H54 (cell line): ENCODE measurements around the gene PHAF1.
A peak's percentile ranks its signal among the peaks of the same experiment; 100 is the strongest.

ENCODE experiments used
- DNase-seq: peaks from one replicate; pipeline ENCODE4 v3.0.0; 2011; ENCODE audit warnings: low spot score, mixed read lengths; ENCODE audit not compliant: insufficient read length
- FAIRE-seq: peaks from 3 replicates; lab custom pipeline; 2011; peaks lifted over from hg19 to GRCh38; lab: Jason Lieb, UNC
- POLR2A ChIP-seq: IDR thresholded peaks from 2 replicates; pipeline ENCODE4 v1.6.1; 2011; ENCODE audit warnings: low read depth, mild to moderate bottlenecking, low read length

Gene PHAF1

GRCh38 chr16:67093098-67093726 is 16.5 kb upstream of the PHAF1 start:
- FAIRE-seq = no peak
- no peak for TF ChIP-seq POLR2A
- DNase-seq = no peak

DNA sequence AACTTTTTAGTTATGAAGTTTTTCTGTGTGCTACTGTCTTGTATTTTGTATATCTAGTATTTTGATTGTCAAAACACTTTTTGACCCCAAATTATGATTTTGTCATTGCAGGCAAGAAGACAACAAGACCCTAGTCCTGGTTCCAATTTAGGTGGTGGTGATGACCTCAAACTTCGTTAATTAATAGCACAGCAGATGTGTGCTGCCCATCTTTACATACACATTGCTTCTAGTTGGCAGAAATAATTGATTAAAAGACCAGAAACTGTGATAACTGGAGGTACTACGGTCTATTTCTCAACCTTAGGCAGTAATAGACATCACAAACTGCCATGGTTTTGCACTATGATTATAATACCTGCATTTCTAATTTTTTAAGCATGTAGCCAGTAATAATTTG is 11.1 kb upstream of the PHAF1 start:
- DNase-seq = no peak
- no peak for TF ChIP-seq POLR2A
- no peak for FAIRE-seq

DNA sequence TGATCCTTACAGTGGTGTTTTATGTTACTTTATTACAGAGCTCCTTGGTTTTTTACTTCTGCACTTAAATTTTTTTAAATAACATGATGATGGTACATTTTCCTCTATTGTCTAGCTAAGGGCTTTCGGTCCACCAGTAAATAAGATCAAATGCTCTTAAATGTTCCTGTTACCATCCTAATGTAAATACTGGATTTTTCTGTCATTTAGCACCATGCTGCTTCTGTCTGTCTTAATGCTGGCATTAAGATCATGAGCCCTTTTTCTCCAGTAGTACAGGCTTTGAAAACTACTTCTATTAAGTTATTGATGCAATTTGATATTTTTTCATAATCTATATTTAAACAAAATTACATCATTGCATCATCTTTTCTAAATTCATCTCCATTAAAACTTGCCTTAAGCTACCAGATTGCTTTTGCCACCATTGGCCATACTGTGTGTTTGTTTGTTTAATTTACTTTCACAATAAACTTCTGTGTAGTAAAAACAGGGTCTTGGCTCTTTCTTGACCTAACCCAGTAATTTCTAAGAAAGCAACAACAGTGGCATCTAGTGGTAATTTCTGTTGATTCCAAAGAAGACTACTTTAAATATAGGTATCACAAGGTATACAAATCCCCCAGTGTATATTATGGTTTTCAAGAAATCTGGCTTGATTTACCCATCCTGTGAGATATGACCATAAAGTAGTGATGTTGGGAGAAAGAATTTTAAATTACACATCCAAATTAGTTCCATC is 9.0 kb upstream of the PHAF1 start:
- DNase-seq (no peak), FAIRE-seq (peak; percentile 36)
- no peak for TF ChIP-seq POLR2A

DNA sequence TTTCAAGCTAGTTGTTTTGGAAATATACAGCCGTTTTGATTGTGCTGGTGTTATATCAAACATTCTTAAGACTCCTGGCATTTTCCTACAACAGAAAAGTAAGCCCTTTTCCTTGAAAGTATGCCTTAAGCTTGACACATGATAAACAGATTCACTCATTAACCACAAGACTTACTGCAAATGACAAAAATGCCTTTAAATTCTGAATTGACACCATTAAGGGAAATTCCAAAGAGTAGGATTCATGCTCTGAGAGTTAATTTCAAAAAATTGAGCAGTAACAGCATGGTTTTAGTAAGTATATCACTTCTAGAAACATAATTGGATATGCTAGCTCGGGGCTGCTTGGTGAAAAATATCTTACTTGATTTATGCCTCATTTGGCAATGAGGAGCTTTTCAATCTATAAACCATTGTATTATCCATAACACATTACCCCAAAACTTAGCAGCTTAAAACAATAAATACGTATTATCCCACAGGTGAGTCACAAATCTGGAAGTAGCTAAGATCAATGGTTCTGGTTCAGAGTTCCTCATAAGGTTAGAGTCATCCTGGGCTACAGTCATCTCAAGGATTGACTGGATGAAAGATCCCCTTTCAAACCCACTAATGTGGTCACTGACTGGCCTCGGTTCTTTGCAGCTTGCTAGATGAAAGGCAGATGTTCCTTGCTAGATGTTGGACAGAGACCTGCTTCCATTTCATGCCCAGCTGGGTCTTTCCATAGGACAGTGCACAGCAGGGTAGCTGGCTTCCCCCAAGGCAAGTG is 8.2 kb upstream of the PHAF1 start:
- no peak for DNase-seq
- TF ChIP-seq POLR2A = no peak
- FAIRE-seq = peak; percentile 74

GRCh38 chr16:67104061-67104460 is 5.7 kb upstream of the PHAF1 start:
- FAIRE-seq (peak; percentile 15), DNase-seq (no peak)
- TF ChIP-seq POLR2A = no peak

DNA sequence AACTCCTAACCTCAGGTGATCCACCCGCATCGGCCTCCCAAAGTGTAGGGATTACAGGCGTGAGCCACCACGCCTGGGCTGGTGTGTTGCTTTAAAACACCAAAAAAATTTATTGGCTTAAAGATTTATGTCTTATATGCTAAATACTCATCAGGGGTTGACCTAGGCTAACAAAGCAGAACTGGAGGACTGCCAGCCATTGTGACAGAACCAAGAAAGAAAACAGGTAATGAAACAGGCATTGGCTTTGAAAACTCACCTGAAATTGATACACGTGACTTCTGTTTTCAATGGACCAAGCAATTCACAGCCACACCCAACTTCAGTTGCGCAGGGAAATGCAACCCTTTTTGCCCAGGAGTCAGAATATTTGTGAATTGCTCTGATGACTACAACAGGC is 4.9 kb upstream of the PHAF1 start:
- no peak for TF ChIP-seq POLR2A
- DNase-seq (no peak), FAIRE-seq (no peak)

DNA sequence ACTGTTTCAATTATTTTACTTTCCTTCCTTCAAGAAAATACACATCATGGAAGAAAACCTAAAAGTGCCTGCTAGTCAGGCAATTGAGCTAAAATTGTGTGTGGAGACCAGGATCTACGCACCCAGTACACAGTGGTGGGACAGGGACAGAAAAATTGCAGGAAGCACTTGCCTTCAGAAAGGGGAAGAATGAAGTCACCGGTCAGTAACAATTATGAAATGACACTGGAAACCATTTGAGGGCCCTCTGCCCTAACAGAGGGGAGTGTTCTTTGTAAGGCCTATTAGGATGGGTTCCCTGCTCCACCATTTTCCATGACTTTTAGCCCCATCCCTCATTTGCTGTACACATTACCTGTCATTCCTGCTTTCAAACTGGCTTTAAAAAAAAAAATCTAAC is 4.5 kb upstream of the PHAF1 start:
- FAIRE-seq = no peak
- DNase-seq = no peak
- TF ChIP-seq POLR2A = no peak

DNA sequence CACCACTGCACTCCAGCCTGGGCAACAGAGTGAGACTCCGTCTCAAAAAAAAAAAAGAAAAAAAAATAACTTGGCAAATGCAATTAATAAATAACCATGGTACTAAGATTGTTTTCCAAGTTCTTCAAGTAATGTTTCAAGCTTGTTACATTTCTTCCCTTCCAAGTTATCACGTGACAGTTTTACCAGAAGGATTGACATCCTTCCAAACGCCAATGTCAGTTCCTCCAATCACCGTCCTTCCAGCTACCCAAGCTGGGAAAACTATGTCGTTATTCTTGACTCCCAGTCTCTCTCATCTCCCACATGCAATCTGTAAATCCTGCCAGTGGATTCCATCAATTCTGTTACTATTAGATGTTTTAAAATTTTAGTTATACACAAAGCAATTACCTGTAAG is 3.9 kb upstream of the PHAF1 start:
- DNase-seq = no peak
- no peak for TF ChIP-seq POLR2A
- FAIRE-seq = no peak

- FAIRE-seq (no peak), DNase-seq (no peak)
- TF ChIP-seq POLR2A = no peak
Observed at GRCh38 chr16:67108489-67108888, 1.3 kb upstream of the PHAF1 start.

DNA sequence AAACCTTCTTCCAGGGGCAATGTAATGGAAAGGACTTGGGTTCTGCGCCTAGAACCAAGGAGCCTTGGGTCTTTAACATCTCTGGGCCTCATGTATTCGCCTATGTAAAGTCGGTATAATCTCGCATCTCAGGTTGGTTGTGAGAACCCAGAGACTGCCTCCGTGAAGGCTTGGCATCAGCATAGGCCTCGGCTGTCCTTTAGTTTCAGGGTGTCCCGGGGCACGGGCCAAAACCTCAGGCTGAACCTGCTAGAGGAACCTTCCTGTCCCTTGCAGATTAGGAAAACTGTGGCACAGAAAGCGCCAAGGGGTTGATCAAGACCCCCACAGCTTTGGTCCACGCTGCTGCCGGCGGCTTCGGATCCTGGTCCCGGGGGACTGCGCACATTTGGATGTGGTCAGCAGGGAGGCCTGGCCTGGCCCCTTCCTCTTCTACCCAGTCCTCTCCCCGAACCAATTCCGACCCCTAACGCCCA is 772 bp upstream of the PHAF1 start:
- no peak for TF ChIP-seq POLR2A
- DNase-seq = no peak
- FAIRE-seq = no peak

GRCh38 chr16:67111951-67112444 is 2.3 kb downstream of the PHAF1 start:
- no peak for TF ChIP-seq POLR2A
- FAIRE-seq = no peak
- DNase-seq = no peak

DNA sequence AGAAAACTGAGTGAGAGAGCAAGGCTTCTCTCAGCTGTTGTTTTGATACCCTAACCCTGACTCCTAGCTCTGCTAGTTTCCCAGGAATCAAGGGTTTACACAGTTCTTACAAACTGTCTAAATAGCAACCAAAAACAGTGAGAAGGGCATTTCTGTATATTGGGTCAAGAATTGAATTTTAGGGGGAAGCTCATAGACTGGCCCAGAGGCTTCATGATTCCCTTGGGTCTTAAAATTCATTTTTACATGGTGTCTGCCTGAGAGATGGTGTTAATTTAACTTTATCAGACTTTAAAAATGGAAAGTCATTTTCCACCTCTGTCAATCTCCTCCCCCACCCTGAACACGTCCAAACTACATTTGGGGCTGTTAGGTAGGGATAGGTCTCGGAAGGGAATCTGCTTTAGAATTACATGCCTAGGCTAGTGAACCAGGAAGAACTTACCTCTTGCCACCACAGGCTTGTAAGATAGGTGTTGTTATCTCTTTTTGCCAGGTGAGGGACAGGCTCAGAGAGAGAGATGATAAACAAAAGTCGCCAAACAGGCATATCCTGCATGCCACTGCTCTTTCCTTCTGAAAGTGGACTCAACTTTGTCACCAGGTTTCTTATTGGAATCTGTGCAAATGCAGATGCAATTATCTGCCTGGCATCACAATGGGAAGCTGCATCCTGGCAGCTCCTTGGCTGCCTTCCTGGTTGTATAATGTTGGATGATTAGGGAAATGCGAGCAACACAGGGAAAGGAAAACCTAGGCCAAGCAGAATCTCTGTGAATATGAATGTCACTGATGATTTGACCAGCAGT is 3.1 kb downstream of the PHAF1 start:
- no peak for FAIRE-seq
- TF ChIP-seq POLR2A = no peak
- DNase-seq = no peak

GRCh38 chr16:67114793-67115192 is 5.1 kb downstream of the PHAF1 start:
- TF ChIP-seq POLR2A = no peak
- no peak for DNase-seq
- FAIRE-seq = no peak

DNA sequence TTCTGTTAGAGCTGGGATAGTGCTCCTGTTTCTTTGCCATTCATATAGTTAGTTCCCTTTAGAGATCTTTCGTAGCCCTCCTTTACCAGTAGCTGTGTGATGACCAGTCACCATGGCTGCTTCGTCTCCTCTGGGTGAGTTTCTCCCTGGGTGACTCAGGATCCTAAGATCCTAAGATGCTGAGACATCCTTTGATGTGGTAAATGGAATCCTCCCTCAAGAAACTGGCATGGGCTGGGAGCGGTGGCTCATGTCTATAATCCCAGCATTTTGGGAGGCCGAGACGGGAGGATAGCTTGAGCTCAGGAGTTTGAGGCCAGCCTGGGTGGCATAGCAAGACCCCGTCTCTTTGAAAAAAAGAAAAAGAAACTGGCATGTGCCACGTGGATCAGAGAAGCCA is 5.9 kb downstream of the PHAF1 start:
- no peak for TF ChIP-seq POLR2A
- DNase-seq = peak; percentile 97
- peak; percentile 83 for FAIRE-seq
